HepG2 (cell line): ENCODE results near the gene MATN1. TPM values are rescaled to one million over a fixed set of nuclear protein-coding genes. Genes with fewer than 3 reads are reported as not detected.

Source experiments
- CBX5 ChIP-seq: sonication (generic); formaldehyde crosslinking; IDR thresholded peaks from 2 replicates; pipeline ENCODE4 v1.4.0; 2020; ENCODE audit warnings: missing genetic modification reagents, borderline replicate concordance
- CEBPZ ChIP-seq: IDR thresholded peaks from 2 replicates; pipeline ENCODE4 v1.6.1; 2012; ENCODE audit warnings: low read length, improper control_type of control experiment
- MEIS1 ChIP-seq: sonication (generic); formaldehyde crosslinking; IDR thresholded peaks from 2 replicates; pipeline ENCODE4 v1.9.0; 2021; ENCODE audit warnings: mild to moderate bottlenecking, missing genetic modification reagents, moderate library complexity, borderline replicate concordance
- PRDM4 ChIP-seq: sonication (generic); formaldehyde crosslinking; IDR thresholded peaks from 2 replicates; pipeline ENCODE4 v1.9.0; 2021; ENCODE audit warnings: missing genetic modification reagents, borderline replicate concordance
- SP4 ChIP-seq: sonication (generic); formaldehyde crosslinking; IDR thresholded peaks from 2 replicates; pipeline ENCODE4 v1.8.1; 2023; ENCODE audit warnings: mild to moderate bottlenecking, missing genetic modification reagents
- SRSF9 ChIP-seq: fragments of 200-400 bp; formaldehyde crosslinking; IDR thresholded peaks from 2 replicates; pipeline ENCODE4 v1.6.1; 2018; ENCODE audit warnings: borderline replicate concordance, mild to moderate bottlenecking, low read depth, low read length; ENCODE audit not compliant: insufficient read depth, poor library complexity, severe bottlenecking
- TEAD2 ChIP-seq: sonication (generic); formaldehyde crosslinking; IDR thresholded peaks from 2 replicates; pipeline ENCODE4 v1.9.0; 2021; ENCODE audit warnings: missing genetic modification reagents
- ZGPAT ChIP-seq: IDR thresholded peaks from 2 replicates; pipeline ENCODE4 v1.6.1; 2016; ENCODE audit warnings: mild to moderate bottlenecking
- polyA plus RNA-seq, 8 experiments: library from polyadenylated mRNA; depleted of rRNA in 3 of 8; stranded (reverse) in 7 of 8; unstranded in 1 of 8; fragments of >200 nt; fragmentation: Illumina TruSeq in 4 of 8; extraction: Trizol in 4 of 8; gene quantifications; 2 replicates each; pipeline versions ENCODE4 v1.2.1 to v1.2.3, GENCODE V29; 2011 to 2016; ENCODE audit warnings: low read depth in 4 of 8, missing spikeins in 1 of 8, mixed read lengths in 1 of 8; ENCODE audit not compliant: insufficient read depth in 1 of 8
- total RNA-seq, 5 experiments: library from RNA; depleted of rRNA; stranded (reverse); fragments of >200 nt; fragmentation: Illumina TruSeq; extraction: Trizol; gene quantifications; 2 replicates each; pipeline ENCODE4 v1.2.3, GENCODE V29; 2016; ENCODE audit warnings: low read depth in 1 of 5

MATN1 gene
- total and polyA plus RNA-seq, 2 of the 13 experiments (the other 11 are each of a cell fraction or from before 2014, with no cell fraction given): 0.04 to 0.05 TPM

- TF ChIP-seq PRDM4 (CRISPR knock-in tag) (no peak), TEAD2 (CRISPR knock-in tag) (no peak), MEIS1 (no peak), SRSF9 (no peak), CBX5 (CRISPR knock-in tag) (no peak), SP4 (CRISPR knock-in tag) (no peak), ZGPAT (no peak), CEBPZ (no peak)
Observed at GRCh38 chr1:30721341-30721793, 2.0 kb downstream of the MATN1 start (continued).
